Activated CD4-positive, alpha-beta T cell treated with anti-CD3 and anti-CD28 coated beads for 36 hours (primary cell): Measurements from ENCODE around the gene MYO1E. TPM values are rescaled to one million over a fixed set of nuclear protein-coding genes. Genes with fewer than 3 reads are reported as not detected.
A peak's percentile ranks its signal among the peaks of the same experiment; 100 is the strongest.

ENCODE experiments used
- ATAC-seq: fragments of 200-7000 bp; cut with Tn5 transposase; one replicate; pipeline ENCODE4 v1.10.0; 2021; ENCODE audit warnings: mild to moderate bottlenecking, moderate library complexity
- CTCF ChIA-PET: fragments of 350-600 bp; sonication (Branson Sonifier 250); formaldehyde crosslinking; loops from one replicate; lab custom pipeline; 2021; ENCODE audit warnings: antibody characterized with exemption; lab: Charles Lee
- POLR2A ChIA-PET: fragments of 350-600 bp; sonication (Branson Sonifier 250); formaldehyde crosslinking; loops from one replicate; lab custom pipeline; 2021; ENCODE audit warnings: antibody characterized with exemption, inconsistent platforms; lab: Charles Lee
- DNase-seq: peaks from one replicate; pipeline ENCODE4 v3.0.0-alpha.2; 2020
- H3K27ac Mint-ChIP-seq: one replicate; pipeline ENCODE4 v1.8.0; 2021; ENCODE audit warnings: mixed read lengths
- H3K27me3 Mint-ChIP-seq: one replicate; pipeline ENCODE4 v1.8.0; 2021; ENCODE audit warnings: mixed read lengths
- H3K36me3 Mint-ChIP-seq: one replicate; pipeline ENCODE4 v1.8.0; 2021; ENCODE audit warnings: low read depth, mixed read lengths
- H3K4me1 Mint-ChIP-seq: one replicate; pipeline ENCODE4 v1.8.0; 2021; ENCODE audit warnings: mixed read lengths
- H3K4me3 Mint-ChIP-seq: one replicate; pipeline ENCODE4 v1.8.0; 2021; ENCODE audit warnings: mild to moderate bottlenecking, moderate library complexity, mixed read lengths
- H3K9me3 Mint-ChIP-seq: one replicate; pipeline ENCODE4 v1.8.0; 2021; ENCODE audit warnings: low read depth, mixed read lengths
- intact Hi-C, 2 experiments: fragments of 100-400 bp; cut with DNase I in 1 of 2; cut with micrococcal nuclease in 1 of 2; formaldehyde crosslinking; loops; one replicate each; pipeline versions ENCODE4 v1.14.2 to v1.15.1; 2022 to 2024; cut with DNase I, micrococcal nuclease
- total RNA-seq, 2 experiments: library from RNA; stranded (reverse); gene quantifications; one replicate each; pipeline ENCODE4 v1.2.3, GENCODE V29; 2021

MYO1E gene
- total RNA-seq, 2 experiments from 2014 or later, result 8.0 to 12.6 TPM

DNA sequence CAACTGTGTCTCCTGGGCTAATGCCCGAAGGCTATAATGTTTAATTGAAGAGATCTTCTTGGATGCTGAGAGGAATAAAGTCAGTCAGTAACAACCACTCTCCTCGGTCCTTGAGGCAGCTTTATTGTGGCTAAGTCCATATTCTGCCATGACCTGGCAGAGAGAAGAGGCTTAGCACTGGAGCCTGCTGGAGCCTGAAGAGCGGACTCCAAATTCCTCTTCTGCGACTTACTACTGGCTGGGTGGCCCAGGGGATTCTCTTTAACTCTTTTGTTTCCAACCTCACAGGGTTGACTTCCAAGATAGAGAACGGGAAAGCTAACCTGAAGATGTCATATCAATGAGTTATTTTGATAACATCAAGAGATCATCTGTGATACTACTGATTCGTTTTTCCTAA, 71.1 kb downstream of the MYO1E start:
- no peak overlapping the region for H3K4me3 Mint-ChIP-seq
- intact Hi-C loops, result no loop called here
- DNase-seq (no peak), ATAC-seq (no peak)
- ChIA-PET POLR2A (no interaction called here), CTCF (interaction anchor here (1.3 kb wide), 1 partner anchor 13 kb away, joined by 5 read pairs; no protein-coding TSS in a partner anchor)
- H3K9me3 Mint-ChIP-seq, result no peaks in the 10 kb centered on the region
- peaks cover 39% of the 10 kb centered on the region for H3K4me1 Mint-ChIP-seq
- H3K36me3 Mint-ChIP-seq, result no peaks in the 10 kb centered on the region
- no peak overlapping the region for H3K27ac Mint-ChIP-seq
- no peaks in the 10 kb centered on the region for H3K27me3 Mint-ChIP-seq

DNA sequence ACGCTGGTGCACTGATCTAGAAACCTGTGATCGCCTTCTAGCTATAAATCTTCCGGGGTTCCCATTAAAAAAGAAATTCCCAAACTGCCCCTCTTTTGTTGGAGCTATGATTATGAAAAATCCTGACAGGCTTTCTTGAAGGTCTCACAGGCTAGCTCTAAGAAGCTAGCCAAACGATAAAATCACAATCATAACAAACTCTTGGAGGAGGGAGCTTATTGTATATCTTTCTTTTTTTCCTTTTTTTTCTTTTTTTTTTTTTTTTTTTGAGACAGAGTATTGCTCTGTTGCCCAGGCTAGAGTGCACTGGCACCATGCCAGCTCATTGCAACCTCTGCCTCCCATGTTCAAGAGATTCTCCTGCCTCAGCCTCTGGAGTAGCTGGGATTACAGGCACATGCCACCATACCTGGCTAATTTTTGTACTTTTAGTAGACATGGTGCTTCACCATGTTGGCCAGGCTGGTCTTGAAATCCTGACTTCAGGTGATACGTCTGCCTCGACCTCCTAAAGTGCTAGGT, 72.0 kb downstream of the MYO1E start:
- POLR2A ChIA-PET, result interaction anchor here (0.7 kb wide), 1 partner anchor 87 kb away, joined by 7 read pairs; no protein-coding TSS in a partner anchor
- Mint-ChIP-seq H3K9me3 (no peaks in the 10 kb centered on the region), H3K36me3 (no peaks in the 10 kb centered on the region), H3K27ac (peak overlapping the region; percentile 48), H3K27me3 (no peaks in the 10 kb centered on the region), H3K4me3 (peak overlapping the region; percentile 38), H3K4me1 (peaks cover 39% of the 10 kb centered on the region)
- no peak for ATAC-seq
- intact Hi-C loops, result loop anchor here in 1 of 2 experiments (1.0 kb wide), 1 partner anchor 44 kb away; no protein-coding TSS in a partner anchor
- DNase-seq, result peak; percentile 8
- CTCF ChIA-PET, result interaction anchor here (1.0 to 1.3 kb wide), 3 partner anchors 14 to 232 kb away, joined by 3 to 5 read pairs (median 4); no protein-coding TSS in a partner anchor

DNA sequence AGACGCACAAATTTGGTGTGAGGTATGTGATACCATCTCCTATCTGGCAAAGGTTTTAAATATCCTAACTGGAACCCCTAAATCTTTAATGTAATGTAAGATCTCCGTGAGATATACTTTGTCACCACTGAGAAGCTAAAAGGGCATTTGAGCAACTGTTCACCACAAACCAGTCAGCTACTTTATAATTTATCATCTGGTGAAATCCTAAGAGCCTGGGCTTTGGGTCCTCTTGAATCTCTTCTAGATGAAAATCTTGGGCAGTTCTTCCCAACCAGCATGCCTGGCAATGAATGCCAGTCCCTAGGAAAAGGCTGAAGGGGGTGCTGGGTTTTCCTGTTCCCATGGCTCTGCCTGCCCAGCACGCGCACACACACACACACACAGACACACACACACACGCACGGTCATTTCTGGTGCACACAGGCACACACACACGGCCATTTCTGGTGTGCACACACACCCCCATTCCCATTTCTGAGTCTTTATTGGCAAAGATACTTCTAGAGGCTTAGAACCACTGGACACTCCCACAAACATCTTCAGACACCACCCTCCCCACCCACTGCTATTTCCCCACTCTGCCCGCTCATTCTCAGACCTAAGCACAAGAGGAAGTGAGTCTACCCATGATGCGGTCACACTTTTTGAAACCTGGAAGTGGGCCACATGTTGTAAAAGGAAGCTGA, 72.6 kb downstream of the MYO1E start:
- Mint-ChIP-seq H3K9me3 (no peaks in the 10 kb centered on the region), H3K4me1 (peaks cover 39% of the 10 kb centered on the region), H3K27ac (peak overlapping the region; percentile 48), H3K27me3 (no peaks in the 10 kb centered on the region), H3K4me3 (peak overlapping the region; percentile 38), H3K36me3 (no peaks in the 10 kb centered on the region)
- ATAC-seq (peak; percentile 86), DNase-seq (peak; percentile 82)
- intact Hi-C loops, result loop anchor here (1.0 to 5.0 kb wide), 3 partner anchors 43 to 323 kb away; no protein-coding TSS in a partner anchor
- ChIA-PET CTCF (interaction anchor here (1.0 to 1.1 kb wide), 2 partner anchors 53 to 233 kb away, joined by 3 to 4 read pairs; no protein-coding TSS in a partner anchor), POLR2A (interaction anchor here (0.6 to 0.7 kb wide), 2 partner anchors 88 to 348 kb away, joined by 3 to 7 read pairs; no protein-coding TSS in a partner anchor)

DNA sequence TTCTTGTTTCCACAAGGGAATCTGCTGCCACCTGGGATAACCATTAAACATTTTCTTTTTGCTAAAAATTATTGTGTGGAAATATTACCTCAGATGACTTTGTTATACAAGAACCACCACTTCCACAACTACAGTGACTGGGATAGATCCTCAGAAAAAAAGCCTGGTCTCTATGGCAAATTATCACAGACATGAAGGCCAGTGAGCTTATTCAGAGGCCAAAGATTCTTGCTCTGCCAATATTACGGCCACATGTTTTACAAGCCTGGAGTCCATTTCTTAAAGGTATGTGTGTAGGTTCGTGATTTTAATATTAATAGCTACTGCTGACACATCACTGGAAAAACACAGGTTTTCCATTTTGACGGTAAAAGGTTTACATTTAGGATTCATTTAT, 73.8 kb downstream of the MYO1E start:
- Mint-ChIP-seq H3K4me3 (no peak overlapping the region), H3K4me1 (peaks cover 39% of the 10 kb centered on the region), H3K9me3 (no peaks in the 10 kb centered on the region), H3K27me3 (no peaks in the 10 kb centered on the region), H3K36me3 (no peaks in the 10 kb centered on the region), H3K27ac (no peak overlapping the region)
- ChIA-PET POLR2A (no interaction called here), CTCF (interaction anchor here (0.7 kb wide), 1 partner anchor 549 kb away, joined by 3 read pairs; no protein-coding TSS in a partner anchor)
- ATAC-seq (no peak), DNase-seq (no peak)
- intact Hi-C loops, result loop anchor here (1.0 to 5.0 kb wide), 3 partner anchors 42 to 322 kb away; no protein-coding TSS in a partner anchor

DNA sequence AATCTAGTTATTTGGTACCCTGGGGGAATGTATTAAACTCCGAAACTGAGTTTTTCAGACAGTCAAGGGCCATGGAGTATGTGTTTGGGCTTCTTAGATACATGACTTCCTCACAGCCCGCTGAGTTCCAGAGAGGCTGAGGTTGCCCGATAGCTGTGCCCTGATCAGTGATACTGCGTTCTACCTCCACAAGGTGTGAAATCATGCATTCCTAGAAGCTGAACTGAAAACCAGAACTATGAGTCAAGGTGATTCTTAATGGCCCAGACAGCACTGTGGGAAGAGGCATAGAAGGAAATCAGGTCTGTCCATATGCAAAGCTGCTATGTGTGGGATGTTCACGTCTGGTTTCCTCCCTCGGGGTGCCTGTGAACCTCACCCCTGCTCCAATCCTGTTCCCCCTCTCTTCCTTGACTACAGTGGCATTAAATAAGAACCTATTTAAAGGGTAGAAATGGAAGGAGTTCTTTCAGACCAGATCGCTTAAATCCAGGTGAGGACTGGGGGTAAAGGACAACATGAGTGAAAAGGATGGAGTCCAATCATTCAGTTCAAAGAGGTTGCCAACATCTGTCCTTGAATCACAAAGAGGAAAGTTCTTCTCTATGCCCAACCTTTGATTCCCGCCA, 74.3 kb downstream of the MYO1E start:
- ChIA-PET POLR2A (no interaction called here), CTCF (interaction anchor here (0.7 kb wide), 1 partner anchor 548 kb away, joined by 3 read pairs; no protein-coding TSS in a partner anchor)
- Mint-ChIP-seq H3K27ac (no peak overlapping the region), H3K4me3 (no peak overlapping the region), H3K27me3 (no peaks in the 10 kb centered on the region), H3K4me1 (peaks cover 37% of the 10 kb centered on the region), H3K9me3 (no peaks in the 10 kb centered on the region), H3K36me3 (no peaks in the 10 kb centered on the region)
- intact Hi-C loops, result loop anchor here (1.0 to 5.0 kb wide), 3 partner anchors 41 to 321 kb away; no protein-coding TSS in a partner anchor
- peak; percentile 62 for DNase-seq
- peak; percentile 90 for ATAC-seq

DNA sequence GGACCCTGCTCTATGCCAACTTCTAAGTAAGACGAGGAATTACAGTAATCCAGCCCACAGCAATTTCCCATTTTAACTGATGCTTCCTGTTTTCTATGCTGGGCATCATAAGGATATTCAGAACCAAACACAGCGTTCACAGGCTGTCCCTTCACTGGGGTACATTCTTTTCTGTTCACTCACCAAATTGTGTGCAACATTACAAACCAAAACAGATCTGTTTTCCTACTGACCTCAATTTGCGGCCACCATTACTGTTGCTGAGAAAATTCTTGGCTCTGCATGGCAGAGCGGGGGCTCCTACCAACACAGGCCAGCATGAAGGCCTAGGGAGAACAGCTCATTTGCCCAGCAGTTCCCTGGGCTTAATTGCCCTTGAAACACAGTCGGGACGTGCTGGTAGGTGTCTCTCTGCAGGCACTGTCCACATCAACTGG, 76.5 kb downstream of the MYO1E start:
- ATAC-seq (no peak), DNase-seq (no peak)
- Mint-ChIP-seq H3K36me3 (no peaks in the 10 kb centered on the region), H3K9me3 (no peaks in the 10 kb centered on the region), H3K4me1 (peaks cover 34% of the 10 kb centered on the region), H3K4me3 (no peak overlapping the region), H3K27ac (no peak overlapping the region), H3K27me3 (no peaks in the 10 kb centered on the region)
- ChIA-PET POLR2A (no interaction called here), CTCF (no interaction called here)
- intact Hi-C loops, result loop anchor here (5.0 kb wide), 2 partner anchors 39 to 319 kb away; no protein-coding TSS in a partner anchor

DNA sequence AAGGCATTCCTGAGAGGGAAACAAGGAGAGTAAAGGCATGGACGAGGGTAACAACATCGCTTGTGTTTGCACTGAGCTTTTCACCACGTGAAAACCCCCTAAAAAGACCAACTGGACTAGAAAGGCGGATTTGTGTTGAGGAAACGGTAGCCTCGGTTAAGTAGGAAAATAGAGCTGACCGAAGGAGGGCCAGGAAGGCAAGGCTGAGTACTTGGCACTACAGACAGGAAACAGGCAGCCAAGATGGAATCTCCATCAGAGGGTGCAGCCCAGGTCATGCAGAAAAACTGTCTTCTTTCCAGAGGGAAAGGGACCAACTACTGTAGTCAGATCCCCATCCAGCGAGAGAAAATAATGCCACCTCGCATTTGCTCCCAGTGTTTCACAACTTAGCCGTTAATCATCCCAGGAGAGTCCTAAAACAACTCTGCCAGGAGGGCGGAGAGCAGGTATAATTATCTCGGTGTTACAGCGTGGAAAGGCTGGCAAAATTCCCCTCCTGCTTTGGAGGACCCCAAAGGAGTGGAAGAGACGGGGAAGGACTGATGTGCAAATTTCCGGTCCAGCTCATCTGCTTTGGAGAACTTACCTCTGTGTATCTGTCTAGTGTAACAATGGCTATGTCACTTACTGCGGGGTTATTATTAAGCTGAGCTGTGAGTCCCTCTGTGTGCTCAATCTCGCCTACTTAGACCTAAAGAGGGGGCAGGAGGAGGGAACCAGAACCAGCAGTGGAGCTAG, 77.2 kb downstream of the MYO1E start:
- CTCF ChIA-PET, result interaction anchor here (0.7 kb wide), 1 partner anchor 476 kb away, joined by 3 read pairs; no protein-coding TSS in a partner anchor
- no peak for DNase-seq
- Mint-ChIP-seq H3K27ac (no peak overlapping the region), H3K27me3 (no peaks in the 10 kb centered on the region), H3K4me1 (peaks cover 28% of the 10 kb centered on the region), H3K4me3 (no peak overlapping the region), H3K36me3 (no peaks in the 10 kb centered on the region), H3K9me3 (no peaks in the 10 kb centered on the region)
- ATAC-seq, result no peak
- POLR2A ChIA-PET, result no interaction called here
- intact Hi-C loops, result loop anchor here (5.0 kb wide), 2 partner anchors 38 to 318 kb away; no protein-coding TSS in a partner anchor

DNA sequence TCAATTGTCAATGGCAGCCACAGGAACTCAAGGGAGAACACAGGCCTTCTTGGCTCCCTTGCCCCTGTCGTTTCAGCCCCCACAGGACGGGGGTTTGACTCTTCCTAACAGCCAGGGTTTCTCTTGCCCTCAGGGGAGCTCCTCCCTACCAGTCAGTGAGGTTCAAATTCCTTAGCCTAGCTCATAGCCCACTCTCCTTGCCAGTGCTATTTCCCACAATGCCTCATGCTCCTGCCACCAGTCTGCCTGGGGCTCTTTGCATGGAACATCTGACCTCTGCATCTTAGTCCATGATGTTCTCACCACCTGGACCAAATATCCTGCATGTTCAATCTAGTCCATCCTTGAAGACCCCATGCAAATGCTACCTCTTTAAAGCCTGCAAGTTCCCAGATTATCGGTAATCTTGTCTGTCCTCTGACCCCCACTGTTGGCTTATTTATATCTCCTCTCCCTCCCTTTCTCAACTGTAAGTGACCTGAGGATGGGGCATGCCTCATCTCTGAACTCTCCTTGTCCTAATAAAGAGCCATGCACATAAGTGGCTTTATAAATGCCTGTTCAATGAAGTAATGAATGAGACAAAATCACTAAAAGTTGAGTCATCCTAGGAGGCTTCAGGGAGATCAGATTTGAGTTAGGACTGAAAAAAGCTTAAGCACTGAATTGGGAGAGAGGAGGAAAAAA, 78.0 kb downstream of the MYO1E start:
- no peak for ATAC-seq

DNA sequence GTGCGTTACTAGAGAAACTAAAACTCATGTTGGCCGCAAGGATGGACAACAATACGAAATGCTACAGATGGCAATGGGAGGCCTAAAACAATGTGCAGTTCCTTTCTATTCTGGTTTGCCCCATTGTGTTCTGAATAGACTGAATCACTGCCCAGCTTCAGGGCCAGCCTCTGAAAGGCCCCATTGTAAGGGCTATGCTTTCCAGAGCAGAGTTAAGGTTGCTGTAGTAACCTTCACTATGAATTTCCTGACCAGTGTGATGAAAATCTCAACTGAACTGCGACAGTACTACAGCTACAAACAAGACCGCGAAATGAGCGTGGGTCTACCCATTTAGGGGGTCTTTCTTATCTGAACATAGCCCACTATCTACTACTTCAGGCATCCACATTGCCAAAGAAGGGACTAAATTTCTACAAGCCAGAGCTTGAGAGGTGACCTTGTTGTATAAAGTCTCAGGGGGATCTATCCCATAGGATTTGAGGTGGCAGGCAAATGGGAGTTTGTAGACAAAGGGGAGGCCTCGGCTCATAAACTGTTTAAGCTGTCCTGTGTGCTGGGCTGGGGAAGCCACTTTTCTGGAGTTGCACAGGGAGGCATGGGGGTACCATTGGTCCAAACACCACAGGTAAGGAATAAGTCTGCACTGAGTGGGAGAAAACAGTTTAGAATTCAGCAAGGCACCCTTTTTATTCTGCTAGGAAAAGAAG, 80.1 kb downstream of the MYO1E start:
- ATAC-seq (no peak), DNase-seq (no peak)
- Mint-ChIP-seq H3K27me3 (no peaks in the 10 kb centered on the region), H3K36me3 (no peaks in the 10 kb centered on the region), H3K4me1 (peaks cover under 1% of the 10 kb centered on the region), H3K4me3 (no peak overlapping the region), H3K27ac (no peak overlapping the region), H3K9me3 (no peaks in the 10 kb centered on the region)
- POLR2A ChIA-PET, result no interaction called here
- CTCF ChIA-PET, result interaction anchor here (0.6 kb wide), 1 partner anchor 32 kb away, joined by 3 read pairs; no protein-coding TSS in a partner anchor
- intact Hi-C loops, result no loop called here

More for the DNA sequence above, 78.0 kb downstream of the MYO1E start:
- intact Hi-C loops, result loop anchor here (5.0 kb wide), 2 partner anchors 37 to 317 kb away; no protein-coding TSS in a partner anchor
- H3K27ac Mint-ChIP-seq, result no peak overlapping the region
- H3K9me3 Mint-ChIP-seq, result no peaks in the 10 kb centered on the region
- DNase-seq, result no peak
- ChIA-PET POLR2A (no interaction called here), CTCF (interaction anchor here (0.7 kb wide), 1 partner anchor 475 kb away, joined by 3 read pairs; no protein-coding TSS in a partner anchor)
- H3K4me1 Mint-ChIP-seq, result peaks cover 20% of the 10 kb centered on the region
- no peak overlapping the region for H3K4me3 Mint-ChIP-seq
- no peaks in the 10 kb centered on the region for H3K27me3 Mint-ChIP-seq
- no peaks in the 10 kb centered on the region for H3K36me3 Mint-ChIP-seq

DNA sequence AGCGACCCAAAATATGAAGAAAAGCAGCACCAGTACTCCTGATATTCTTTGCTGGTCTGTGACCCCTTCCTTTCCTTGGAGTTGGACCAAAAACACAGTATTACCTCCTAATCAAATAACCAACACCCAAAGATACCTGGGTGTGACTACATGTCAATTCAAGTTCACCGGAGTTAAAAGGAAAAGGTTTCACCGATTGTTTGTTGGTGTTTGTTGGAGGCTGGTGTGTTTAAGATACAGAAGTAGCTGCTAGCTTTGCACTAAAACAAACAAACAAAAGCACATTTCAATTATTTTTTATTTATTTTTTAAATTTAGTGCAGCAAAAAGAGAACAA, 81.5 kb downstream of the MYO1E start:
- ChIA-PET POLR2A (no interaction called here), CTCF (interaction anchor here (0.7 to 1.2 kb wide), 2 partner anchors 24 to 30 kb away, joined by 4 read pairs; no protein-coding TSS in a partner anchor)
- no peaks in the 10 kb centered on the region for H3K36me3 Mint-ChIP-seq
- DNase-seq (no peak), ATAC-seq (no peak)
- no peaks in the 10 kb centered on the region for H3K4me1 Mint-ChIP-seq
- H3K27ac Mint-ChIP-seq, result no peak overlapping the region
- H3K4me3 Mint-ChIP-seq, result no peak overlapping the region
- intact Hi-C loops, result no loop called here
- H3K9me3 Mint-ChIP-seq, result no peaks in the 10 kb centered on the region
- no peaks in the 10 kb centered on the region for H3K27me3 Mint-ChIP-seq
